ENCODE data around the gene GORASP1. TPM values are rescaled to one million over a fixed set of nuclear protein-coding genes. Genes with fewer than 3 reads are reported as not detected.

GORASP1 gene
- total RNA-seq, 1 donor from 2014 or later, result 28.7 TPM

DNA sequence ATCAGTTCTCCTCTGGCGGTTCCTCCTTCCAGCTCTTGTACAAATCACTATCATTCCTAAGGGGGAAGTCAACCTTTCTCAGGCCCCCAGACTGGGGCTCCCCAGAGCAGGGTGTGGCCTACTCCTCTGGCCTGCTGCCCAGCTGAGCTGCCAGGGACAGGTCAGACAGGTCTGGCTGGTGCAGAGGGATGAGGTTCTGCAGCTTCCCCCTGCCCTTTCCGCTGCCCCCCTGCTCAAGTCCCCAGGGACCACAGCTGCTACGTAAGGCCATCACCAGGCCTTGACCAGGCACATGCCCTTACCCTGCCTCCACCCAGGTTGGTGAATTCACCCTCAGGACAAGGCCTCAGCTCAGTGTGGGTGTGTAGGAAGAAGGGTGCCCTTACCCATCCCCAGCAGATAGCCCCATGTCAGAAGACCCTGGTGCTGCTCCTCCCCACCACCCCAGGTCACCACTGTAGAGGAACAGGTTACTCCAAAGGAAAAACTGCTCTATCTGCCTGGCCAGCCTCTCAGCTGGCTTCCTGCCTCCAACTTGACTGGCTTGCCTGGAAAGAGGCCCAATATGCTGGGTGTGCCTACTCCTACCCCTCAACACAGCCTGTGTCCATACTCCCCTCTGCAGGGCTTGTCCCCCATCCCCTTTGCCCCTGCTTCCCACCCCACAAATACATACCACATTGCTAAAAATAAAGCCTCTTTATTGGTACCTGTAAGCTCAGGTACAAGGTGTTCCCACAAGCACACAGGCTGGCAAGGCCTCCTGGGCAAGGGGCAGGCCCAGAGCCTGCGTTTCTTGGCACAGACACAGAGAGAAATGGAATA lies 34.0 kb upstream of the GORASP1 start:
- DNase-seq, result no peak

DNA sequence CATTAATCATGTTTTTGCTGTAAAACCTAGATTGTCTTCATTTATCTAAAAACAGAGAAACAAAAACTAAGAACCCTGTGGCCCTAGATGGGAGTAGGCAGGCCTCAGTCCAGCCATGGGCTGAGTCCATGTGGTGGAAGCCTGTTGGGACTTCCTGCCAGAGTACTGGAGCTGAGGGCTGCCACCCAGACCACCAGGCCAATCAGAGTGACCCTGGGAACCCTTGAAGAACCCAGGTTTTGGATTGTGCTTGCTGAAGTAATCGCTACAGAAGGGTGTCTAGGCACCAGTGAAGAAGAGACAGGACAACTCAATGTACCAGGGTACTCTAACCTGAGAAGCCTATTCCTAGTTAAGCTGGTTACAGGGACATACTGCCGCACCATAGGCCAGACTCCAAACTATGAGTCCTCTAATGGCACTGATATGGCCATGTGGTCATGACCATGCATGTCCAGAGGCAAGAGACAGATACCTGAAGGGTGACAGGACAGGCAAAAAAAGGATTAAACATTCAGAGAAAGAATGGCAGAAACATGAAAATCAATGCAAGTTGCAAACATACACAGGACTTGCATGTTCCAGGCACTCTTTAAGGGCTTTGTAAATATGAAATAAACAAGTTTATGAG lies 33.0 kb upstream of the GORASP1 start:
- no peak for DNase-seq

DNA sequence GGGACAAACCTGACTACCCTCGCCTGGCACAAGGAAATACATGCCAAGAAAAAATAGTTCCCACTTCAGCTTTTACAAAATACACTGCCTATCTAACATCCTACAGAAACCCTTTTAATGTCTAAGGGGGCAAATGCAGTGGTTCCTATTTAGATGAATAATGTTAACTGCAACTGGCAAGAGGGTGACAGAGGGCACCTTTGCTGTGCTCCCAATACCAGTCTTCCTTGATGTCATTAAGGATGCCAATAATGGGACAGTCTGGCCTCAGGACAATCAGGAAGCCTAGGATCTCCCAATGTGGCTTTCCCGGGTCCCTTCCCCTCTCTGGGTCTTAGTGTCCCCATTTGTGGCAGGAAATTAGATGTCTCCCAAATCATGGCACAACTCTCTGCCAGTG lies 32.0 kb upstream of the GORASP1 start:
- no peak for DNase-seq

DNA sequence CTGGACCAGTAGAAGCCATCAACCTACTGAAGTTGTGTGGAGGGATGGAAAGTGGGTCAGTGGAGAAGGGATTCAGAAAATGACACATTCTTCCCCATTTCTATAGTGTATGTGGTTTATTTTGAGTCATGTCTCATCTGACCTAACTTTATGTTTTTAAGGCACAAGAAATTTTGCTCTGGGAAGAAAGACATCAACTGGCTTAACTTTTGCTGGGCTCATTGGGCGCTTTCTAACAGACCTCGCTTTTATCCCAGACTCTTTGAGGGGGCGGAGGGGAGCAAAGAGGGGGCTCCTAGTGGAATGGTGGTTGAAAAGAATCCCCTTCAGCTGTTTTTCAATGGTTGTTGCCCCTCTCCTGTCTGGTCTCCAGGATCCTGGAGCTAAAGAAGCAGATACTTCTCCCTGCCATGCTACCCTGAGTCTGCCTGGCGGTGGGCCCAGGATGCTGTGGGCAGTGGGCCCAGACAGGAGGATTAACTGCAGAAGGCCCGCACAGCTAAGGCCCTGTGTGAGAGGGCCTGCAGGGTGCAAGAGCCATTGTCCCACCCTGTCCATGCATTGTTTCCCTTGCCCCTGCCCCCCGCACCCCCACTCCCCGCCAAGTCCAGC lies 31.5 kb upstream of the GORASP1 start:
- DNase-seq, result peak; percentile 54

DNA sequence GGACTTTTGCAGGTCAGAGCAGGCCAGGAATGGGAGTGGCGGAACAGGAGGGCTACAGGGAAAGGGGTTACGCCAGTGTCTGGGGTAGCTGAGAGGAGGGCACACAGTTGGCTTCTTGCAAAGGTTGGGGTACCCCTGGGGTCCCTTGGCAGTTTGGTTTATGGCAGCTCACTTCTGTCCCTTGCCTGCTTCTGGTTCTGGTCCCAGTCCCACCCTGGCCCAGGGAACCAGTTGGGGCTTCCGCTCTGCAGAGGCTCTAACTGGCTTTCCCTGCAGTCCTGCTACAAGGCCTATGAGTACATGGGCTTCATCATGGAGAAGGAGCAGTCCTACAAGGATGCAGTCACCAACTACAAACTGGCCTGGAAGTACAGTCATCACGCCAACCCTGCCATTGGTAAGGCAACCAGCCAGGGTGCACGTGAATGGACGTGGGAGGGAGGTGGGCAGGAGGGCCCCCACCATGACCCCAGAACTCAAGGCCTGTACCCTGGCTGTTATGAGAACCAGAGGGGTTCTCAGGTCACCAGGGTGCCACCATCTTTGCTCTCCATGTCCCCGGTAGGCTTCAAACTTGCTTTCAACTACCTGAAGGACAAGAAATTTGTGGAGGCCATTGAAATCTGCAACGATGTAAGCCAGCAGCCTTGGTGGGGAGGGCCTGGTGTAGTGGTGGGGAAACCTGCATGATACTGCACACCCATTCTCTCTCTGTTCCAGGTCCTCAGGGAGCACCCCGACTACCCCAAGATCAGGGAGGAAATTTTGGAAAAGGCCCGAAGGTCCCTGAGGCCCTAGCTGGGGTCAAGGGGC lies 30.8 kb upstream of the GORASP1 start:
- no peak for DNase-seq

DNA sequence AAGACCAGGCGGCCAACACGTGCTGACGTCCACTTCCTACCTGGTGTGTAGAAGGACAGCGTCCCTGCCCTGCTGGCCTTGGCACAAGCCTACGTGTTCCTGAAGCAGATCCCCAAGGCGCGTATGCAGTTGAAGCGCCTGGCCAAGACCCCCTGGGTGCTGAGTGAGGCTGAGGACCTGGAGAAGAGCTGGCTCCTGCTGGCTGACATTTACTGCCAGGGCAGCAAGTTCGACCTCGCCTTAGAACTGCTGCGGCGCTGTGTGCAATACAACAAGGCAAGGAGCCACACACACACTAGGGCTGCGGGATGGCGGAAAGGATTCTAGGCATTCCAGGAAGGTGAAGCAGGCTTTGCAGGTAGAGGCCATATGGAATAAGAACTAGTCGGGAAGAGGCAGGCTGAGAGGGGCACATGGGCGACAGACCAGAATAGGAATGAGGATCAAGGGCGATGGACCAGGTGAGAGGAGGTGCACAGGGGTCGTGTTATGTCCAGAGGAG lies 30.1 kb upstream of the GORASP1 start:
- no peak for DNase-seq

DNA sequence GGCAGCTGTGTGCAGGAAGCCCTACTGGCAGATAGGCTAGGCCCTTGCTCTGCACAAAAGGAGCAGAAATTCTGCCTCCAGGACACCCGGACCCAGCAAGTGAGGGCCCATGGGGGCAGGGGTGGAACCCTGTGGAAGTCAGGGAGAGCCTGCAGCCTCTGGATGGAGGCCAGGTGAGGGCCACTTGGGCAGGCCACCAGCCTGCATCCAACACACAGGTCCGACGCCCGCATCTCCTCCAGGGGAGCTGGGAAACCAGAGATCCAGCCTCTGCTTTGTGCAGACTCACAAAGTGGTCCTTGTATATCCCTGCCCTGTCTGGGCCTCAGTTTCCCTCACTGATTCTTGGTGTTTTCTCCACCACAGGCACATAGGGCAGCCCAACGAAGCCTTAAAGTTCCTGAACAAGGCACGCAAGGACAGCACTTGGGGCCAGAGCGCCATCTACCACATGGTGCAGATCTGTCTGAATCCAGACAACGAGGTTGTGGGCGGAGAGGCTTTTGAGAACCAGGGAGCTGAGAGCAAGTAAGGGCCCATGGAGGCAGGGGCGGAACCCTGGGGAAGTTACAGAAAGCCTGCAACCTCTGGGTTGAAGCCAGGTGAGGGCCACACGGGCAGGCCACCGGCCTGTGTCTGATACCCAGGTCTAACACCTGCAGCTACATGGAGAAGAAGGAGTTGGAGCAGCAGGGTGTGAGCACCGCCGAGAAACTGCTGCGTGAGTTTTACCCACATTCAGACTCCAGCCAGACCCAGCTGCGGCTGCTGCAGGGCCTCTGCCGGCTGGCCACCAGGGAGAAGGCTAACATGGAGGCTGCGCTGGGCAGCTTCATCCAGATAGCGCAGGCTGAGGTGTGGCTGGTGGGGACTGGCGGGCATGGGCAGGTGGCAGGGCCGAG lies 29.4 kb upstream of the GORASP1 start:
- no peak for DNase-seq

DNA sequence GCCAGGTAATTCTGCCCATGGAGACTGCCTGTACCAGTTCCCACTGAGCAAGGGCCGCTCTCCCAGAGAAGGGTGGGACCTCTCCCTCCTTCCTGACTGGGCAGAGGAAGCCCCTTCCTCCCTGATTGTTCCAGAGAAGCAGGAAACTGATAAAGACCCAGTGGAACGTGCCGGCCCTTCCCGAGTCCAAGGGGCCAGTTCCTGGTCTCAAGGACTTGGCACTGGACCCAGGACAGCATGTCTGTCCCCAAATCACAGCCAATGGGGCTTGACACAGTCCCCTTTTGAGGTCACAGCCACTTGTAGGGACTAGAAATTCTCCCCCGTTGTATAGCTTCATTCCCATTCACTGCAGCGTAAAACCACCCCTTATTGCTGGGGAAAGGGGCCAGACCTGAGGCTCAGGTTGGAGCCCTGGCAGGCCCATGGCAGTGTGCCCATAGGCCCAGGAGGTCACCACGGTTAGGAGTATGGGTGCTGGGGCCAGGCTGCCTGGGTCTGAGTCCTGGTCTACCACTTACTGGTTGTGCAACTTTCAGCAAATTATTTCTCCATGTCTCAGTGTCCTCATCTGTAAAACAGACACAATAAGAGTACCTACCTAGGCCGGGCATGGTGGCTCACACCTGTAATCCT lies 27.9 kb upstream of the GORASP1 start:
- no peak for DNase-seq

DNA sequence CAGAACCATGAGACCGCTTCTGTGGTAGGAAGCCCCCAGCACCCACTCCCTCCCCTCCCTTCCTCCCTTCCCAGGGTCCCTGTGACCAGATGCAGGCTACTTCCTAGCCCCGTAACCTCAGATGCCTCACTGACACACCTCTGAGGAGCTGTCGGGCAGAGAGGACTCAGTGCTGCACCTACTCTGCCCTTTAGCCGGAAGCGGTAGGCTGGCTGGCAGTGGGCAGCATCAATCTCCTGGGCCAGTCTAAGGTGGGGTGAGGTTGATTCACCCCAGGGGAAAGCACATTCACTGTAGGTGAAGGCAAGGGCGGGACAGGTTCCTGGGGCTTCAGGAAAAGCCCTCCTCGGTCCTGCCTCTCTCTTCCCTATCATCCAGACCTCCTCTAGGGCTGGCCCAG lies 26.9 kb upstream of the GORASP1 start:
- DNase-seq, result no peak

DNA sequence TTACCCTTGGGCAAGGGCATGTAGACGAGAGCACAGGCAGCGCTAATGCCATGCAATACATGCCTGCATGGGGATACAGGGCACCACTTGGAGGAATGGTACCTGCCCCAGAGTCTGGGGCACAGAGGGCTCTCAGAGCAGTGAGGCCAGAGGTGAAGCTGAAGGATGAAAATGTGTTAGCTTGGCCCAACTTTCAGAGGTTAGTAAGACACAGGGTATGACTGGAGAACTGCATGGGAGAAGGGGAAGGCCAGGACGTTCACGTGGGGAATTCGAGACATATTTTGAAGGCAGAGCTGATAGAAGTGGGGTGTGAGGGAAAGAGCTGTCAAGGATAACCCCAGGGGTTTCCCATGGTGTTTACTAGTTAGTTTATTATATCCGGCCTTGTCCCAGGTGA lies 26.4 kb upstream of the GORASP1 start:
- DNase-seq, result no peak

DNA sequence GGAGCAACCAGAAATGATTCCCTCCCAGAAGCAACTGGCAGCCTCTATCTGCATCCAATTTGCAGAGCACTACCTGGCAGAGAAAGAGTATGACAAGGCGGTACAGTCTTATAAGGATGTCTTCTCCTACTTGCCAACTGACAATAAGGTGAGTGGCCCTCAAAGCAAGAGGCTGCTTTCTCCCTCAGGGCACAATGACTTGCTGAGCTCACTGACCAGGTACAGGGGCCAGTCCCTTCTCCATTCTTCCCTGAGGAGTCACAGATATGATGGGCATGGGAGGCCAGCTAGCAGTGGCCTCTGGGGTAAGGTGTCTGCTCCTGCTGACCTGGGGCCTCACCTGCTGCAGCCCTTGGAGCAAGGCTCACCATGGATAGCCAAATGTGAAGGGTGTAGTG lies 25.7 kb upstream of the GORASP1 start:
- DNase-seq, result no peak

DNA sequence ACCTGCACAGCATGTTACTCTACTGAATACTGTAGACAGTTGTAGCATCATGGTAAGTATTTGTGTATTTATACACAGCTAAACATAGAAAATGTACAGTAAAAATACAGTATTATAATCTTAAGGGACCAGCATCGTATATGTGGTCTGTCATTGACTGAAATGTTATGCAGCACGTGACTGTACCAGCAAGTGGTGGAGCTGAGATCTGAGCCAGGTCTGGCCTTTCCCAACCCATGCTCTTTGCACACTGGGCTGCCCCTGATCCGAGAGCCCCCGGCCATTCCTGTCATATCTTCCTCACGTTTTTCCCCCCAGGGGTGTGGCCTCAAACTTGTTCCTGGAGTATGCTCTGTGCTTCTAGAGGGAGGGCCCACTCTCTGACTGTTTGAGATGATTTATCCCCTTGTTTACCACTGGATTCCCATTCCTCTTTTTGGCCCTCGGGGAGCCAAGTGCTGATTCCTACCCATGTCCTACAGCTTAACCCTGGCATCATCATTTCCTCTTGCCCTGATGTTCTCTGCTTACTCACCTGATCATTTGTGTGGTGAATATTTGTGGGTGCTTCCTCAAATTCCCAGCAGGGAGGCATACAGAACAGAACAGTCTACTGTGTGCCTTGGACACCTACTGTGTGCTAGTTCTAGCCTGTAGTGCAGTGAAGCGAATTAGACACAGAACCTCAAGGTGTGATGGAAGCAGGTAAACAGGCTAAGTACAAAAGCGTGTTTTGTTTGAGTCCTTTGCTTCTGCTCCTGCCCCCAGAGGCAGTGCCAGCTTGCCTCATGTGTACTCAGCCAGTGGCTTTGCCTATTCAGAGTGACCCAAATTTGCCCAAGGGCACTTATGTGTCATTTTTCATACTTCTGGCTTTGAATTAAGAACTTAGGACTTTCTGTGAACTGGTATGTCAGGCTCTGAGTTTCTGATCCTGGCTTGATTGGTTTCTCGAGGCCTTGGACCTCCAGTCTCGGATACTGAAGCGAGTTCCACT lies 25.0 kb upstream of the GORASP1 start:
- DNase-seq, result no peak

DNA sequence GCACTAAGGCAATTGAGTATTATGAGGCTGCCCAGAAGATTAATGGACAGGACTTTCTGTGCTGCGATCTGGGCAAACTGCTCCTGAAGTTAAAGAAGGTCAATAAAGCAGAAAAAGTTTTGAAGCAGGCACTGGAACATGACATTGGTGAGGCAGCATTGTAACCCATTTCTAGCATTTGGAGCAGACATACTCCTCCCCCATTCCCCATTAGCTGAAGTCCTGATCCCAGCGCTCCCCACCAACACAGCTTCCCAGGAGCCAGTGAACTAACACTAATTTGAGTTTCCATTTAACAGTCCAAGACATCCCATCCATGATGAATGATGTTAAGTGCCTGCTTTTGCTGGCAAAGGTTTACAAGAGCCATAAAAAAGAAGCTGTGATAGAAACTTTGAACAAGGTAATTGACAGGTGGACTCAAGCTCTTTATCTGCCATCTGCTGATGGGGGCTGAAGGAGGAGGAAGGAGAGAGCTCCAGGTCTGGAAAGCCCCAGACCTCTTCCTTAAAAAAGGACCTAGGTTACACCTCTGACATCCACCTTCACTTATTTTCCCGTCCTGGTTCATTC lies 23.4 kb upstream of the GORASP1 start:
- no peak for DNase-seq

DNA sequence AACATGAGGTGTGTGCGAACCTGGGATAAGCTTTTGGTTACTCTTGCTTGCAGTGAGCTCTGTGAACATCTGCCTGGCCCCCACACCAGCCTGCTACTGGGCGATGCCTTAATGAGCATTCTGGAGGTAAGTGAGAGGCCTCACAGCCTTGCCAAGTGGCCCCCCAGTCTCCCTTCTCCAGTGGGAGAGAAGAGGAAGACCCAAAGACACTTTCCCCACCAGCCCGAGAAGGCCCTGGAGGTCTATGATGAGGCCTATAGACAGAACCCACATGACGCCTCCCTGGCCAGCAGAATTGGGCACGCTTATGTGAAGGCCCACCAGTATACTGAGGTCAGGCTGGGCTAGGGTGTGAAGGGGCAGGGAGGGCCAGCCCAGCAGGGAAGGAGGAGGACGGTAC lies 22.6 kb upstream of the GORASP1 start:
- DNase-seq, result no peak

DNA sequence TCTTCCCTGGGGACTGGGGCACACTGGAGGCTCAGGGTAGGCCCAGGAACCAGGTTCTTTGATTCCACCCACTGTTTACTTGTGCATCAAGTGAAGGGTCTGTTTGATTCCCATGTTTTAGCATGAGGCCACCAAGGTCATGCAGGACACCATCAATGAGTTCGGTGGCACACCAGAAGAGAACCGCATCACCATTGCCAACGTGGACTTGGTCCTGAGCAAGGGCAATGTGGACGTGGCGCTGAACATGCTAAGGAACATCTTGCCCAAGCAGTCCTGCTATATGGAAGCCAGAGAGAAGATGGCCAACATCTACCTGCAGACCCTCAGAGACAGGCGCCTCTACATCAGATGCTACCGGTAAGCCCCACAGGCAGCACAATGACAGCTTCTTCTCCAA lies 21.5 kb upstream of the GORASP1 start:
- no peak for DNase-seq

DNA sequence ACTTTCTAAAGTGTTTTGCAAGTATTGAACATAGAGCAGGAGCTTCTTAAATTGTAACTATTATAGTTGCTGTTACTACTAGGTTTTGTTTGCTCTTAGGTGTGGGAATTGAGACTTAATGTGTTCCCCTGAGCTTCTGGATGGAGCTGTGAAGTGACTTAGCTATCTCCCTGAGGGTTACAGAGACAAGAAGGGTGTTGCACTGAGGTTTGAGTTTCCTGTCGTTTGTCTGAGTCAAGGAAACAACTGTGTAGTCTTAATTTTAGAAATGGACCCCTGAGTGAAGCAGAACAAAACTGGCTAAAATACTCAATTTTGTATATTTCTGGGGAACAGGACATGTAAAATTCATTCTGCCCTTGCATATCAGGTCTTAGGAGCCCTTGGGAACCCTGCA lies 20.5 kb upstream of the GORASP1 start:
- DNase-seq, result no peak

DNA sequence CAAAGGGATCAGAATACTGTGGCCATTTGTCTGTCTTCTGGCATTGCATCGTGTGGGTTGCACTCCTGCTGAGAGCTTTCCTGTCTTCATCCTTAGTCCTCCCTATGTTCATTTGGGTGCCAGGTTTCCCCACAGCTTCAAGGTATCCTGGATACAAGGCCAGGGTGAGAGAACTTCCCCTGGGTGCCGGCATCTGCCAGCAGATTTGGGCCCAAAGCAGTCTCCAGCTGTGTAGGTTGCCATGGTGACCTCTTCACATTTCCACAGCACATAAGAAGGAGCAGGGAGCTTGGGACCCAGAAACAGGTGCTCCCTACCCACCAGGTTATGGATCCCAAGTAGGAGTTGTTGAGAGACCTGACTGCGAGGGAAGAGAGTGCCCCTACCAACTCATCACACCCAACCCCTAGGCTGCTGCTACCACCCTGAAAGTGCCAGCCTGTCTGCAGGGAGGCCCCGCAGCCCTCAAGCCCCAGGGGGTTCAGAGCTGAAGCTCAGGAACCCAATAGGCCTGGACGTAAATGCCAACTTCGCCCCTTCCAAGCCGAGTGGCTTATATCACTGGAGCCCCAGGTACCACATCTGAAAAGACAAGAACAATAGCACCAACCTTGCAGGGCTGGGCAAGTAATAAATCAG lies 20.0 kb upstream of the GORASP1 start:
- DNase-seq, result no peak

DNA sequence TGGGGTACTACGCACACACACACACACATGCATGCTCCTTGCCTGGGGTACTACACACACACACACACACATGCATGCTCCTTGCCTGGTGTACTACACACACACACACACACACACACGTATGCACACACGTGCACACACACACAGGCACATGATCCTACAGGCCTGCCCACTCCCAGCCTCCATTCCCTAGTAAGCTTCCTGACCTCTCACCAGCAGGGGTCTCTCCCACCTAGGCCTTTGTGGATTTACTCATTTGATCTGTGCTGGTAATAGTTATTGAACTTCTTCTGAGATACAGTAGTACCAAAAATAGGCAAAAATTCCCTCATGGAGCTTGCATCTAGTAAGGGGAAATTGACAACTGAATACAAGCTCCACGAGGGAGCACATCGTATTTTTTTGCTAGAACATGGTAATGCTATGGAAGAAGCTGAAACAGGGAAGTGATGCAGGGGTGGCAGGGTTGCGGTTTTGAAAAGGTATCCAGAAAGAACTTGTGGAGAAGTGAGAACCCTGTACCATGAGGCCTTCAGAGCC lies 19.2 kb upstream of the GORASP1 start:
- no peak for DNase-seq

Data from occipital lobe (tissue), 2 donors.